Mucosa of descending colon (tissue), 3 donors: ENCODE measurements around the gene MAP7D3. TPM values are rescaled to one million over a fixed set of nuclear protein-coding genes. Genes with fewer than 3 reads are reported as not detected.

Experiments used
- ATAC-seq: fragments of 200-7000 bp; cut with Tn5 transposase; one replicate; pipeline ENCODE4 v1.9.1; 2020; ENCODE audit warnings: mild to moderate bottlenecking, moderate library complexity
- DNase-seq, 3 donors: peaks; one replicate each; pipeline ENCODE4 v3.0.0-alpha.2; 2020
- H3K36me3 ChIP-seq: fragments of 200-600 bp; one replicate; pipeline ENCODE4 v1.8.0; 2021; ENCODE audit warnings: low read depth, mild to moderate bottlenecking
- H3K4me1 ChIP-seq: fragments of 200-600 bp; one replicate; pipeline ENCODE4 v1.8.0; 2021; ENCODE audit warnings: low read depth, mild to moderate bottlenecking
- H3K4me3 ChIP-seq: fragments of 200-600 bp; one replicate; pipeline ENCODE4 v1.8.0; 2021; ENCODE audit warnings: mild to moderate bottlenecking
- H3K9me3 ChIP-seq: fragments of 200-600 bp; one replicate; pipeline ENCODE4 v1.8.0; 2021; ENCODE audit warnings: mild to moderate bottlenecking
- intact Hi-C, 2 donors: fragments of 100-400 bp; cut with DNase I in 1 of 2; cut with micrococcal nuclease in 1 of 2; formaldehyde crosslinking; loops; one replicate each; pipeline versions ENCODE4 v1.11.0 to v1.11.1; 2022; cut with DNase I, micrococcal nuclease
- total RNA-seq, 3 donors: library from RNA; stranded (reverse); fragmentation: NEBNext Ultra II Directional in 2 of 3; extraction: Animal tissue kit (Norgen Biotek cat#: 25700) in 2 of 3; gene quantifications; one replicate each; pipeline versions ENCODE4 v1.2.1 to v1.2.4, GENCODE V29; 2021 to 2023
- TF ChIP-seq, protein P1 (sequence below): fragments of 200-600 bp; IDR thresholded peaks from one replicate; pipeline ENCODE4 v1.8.0; 2022; ENCODE audit warnings: antibody characterized with exemption, mild to moderate bottlenecking
- donor health status: DM: no; HTN: no; CAD: no; lungs with moderate emphysema.
- donor health status: DM: no; HTN: no; CAD: no.
- donor health status: DM: no; HTN: yes; CAD: no.

MAP7D3 gene
- total RNA-seq, 3 donors from 2014 or later: 2.8 to 11.1 (median 4.4) TPM

DNA sequence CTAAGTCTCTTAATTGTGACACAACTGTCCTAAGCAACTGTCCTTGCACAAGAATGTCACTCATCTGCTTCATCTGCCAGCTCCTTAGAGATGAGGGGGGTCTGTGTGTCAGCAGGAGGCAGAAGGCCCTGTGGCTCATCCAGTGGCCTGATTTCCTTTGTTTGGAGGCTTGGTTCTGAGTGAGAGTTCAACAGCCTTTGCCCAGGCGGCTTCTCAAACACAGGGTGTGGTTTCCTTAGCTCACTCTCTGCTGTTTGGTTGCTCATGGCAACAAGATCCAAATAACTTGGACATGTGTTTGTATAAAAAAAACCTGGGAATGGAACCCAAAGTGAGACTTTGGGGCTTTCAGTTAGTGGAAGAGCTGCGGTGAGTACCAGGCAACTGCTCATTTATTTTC lies 46.6 kb downstream of the MAP7D3 start:
- no peak overlapping the region for H3K4me3 ChIP-seq
- peak in 2 of 3 donors; percentile 45 to 66 for DNase-seq
- H3K36me3 ChIP-seq: no peaks in the 10 kb centered on the region
- TF ChIP-seq, protein P1, sequence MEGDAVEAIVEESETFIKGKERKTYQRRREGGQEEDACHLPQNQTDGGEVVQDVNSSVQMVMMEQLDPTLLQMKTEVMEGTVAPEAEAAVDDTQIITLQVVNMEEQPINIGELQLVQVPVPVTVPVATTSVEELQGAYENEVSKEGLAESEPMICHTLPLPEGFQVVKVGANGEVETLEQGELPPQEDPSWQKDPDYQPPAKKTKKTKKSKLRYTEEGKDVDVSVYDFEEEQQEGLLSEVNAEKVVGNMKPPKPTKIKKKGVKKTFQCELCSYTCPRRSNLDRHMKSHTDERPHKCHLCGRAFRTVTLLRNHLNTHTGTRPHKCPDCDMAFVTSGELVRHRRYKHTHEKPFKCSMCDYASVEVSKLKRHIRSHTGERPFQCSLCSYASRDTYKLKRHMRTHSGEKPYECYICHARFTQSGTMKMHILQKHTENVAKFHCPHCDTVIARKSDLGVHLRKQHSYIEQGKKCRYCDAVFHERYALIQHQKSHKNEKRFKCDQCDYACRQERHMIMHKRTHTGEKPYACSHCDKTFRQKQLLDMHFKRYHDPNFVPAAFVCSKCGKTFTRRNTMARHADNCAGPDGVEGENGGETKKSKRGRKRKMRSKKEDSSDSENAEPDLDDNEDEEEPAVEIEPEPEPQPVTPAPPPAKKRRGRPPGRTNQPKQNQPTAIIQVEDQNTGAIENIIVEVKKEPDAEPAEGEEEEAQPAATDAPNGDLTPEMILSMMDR: no peak
- no peaks in the 10 kb centered on the region for H3K4me1 ChIP-seq
- H3K9me3 ChIP-seq: no peaks in the 10 kb centered on the region
- peak; percentile 88 for ATAC-seq
- intact Hi-C loops: no loop called here

- TF ChIP-seq, protein P1: no peak
- DNase-seq: no peak
- no peak for ATAC-seq
- no peaks in the 10 kb centered on the region for H3K36me3 ChIP-seq
- H3K4me3 ChIP-seq: no peak overlapping the region
- no peaks in the 10 kb centered on the region for H3K4me1 ChIP-seq
- intact Hi-C loops: no loop called here
- no peaks in the 10 kb centered on the region for H3K9me3 ChIP-seq
These were observed 47.2 kb downstream of the MAP7D3 start for GRCh38 chrX:136203951-136204350.

DNA sequence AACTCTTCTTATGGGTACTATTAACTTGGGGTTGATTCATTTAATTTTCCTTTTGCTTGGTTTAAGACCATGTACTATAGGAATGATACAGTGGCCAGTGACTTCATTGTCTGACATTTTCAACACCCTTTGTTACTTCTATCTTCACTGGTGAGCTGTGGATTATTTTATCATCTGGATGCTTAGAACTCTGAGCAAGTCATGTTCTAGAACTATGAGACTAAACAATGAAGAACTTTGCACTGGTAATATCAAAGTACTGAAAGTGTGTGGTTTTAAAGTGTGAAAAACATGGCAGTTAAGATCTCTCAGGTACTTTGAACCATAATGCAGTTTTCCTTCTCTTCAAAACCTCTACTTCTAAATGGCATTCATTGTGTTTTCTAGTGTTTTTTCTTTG lies 47.8 kb downstream of the MAP7D3 start:
- no peak for ATAC-seq
- Histone ChIP-seq H3K4me1 (no peaks in the 10 kb centered on the region), H3K9me3 (no peaks in the 10 kb centered on the region), H3K36me3 (no peaks in the 10 kb centered on the region), H3K4me3 (no peak overlapping the region)
- DNase-seq: no peak
- intact Hi-C loops: no loop called here
- TF ChIP-seq, protein P1: no peak

DNA sequence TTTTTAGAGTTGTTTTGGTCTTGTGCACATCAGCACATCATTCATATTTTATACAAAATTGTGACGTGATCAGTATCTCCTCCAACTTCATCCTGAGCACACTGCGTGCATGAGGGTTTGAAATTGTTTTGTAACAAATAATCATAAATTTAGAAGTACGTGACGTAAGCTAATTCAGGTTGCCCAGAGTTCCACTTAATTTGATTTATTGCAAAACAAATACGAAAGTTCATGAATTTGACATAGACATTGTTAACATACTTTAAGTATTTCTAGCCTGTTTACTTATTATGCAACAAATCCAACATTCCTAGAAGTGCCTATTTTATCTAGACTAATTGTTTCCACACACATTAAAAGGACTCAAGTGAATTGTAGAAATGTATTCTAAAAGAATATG lies 48.3 kb downstream of the MAP7D3 start:
- H3K9me3 ChIP-seq: no peaks in the 10 kb centered on the region
- intact Hi-C loops: no loop called here
- no peaks in the 10 kb centered on the region for H3K4me1 ChIP-seq
- ATAC-seq (no peak), DNase-seq (no peak)
- no peak overlapping the region for H3K4me3 ChIP-seq
- no peaks in the 10 kb centered on the region for H3K36me3 ChIP-seq
- TF ChIP-seq, protein P1: no peak

GRCh38 chrX:136201601-136202000 lies 49.6 kb downstream of the MAP7D3 start:
- ATAC-seq: no peak

More at GRCh38 chrX:136201601-136202000, 49.6 kb downstream of the MAP7D3 start:
- TF ChIP-seq, protein P1: no peak
- no peak for DNase-seq
- no peaks in the 10 kb centered on the region for H3K36me3 ChIP-seq
- intact Hi-C loops: no loop called here
- H3K4me3 ChIP-seq: no peak overlapping the region
- no peaks in the 10 kb centered on the region for H3K4me1 ChIP-seq
- no peaks in the 10 kb centered on the region for H3K9me3 ChIP-seq
